Neuronal stem cell (in vitro differentiated cells): ENCODE results near the gene MGRN1.
"Not testable (repeated sequence)": the region's sequence is repeated elsewhere in the genome, so short reads cannot be mapped to it uniquely, and the experiment has no call there.

ENCODE experiments used
- DNase-seq: peaks from one replicate; pipeline ENCODE4 v3.0.0-alpha.2; 2013; ENCODE audit warnings: low spot score
- H2AFZ ChIP-seq: one replicate; pipeline ENCODE4 v1.6.1; 2013; ENCODE audit warnings: mild to moderate bottlenecking, low read length, inconsistent platforms
- H2AK5ac ChIP-seq: 2 replicates; pipeline ENCODE4 v1.6.1; 2013; ENCODE audit warnings: low read depth, mild to moderate bottlenecking, inconsistent platforms, low read length, moderate library complexity, mixed read lengths
- H2BK120ac ChIP-seq: 2 replicates; pipeline ENCODE4 v1.6.1; 2013; ENCODE audit warnings: low read depth, mild to moderate bottlenecking, inconsistent platforms, low read length, moderate library complexity, mixed read lengths
- H2BK12ac ChIP-seq: one replicate; pipeline ENCODE4 v1.6.1; 2013; ENCODE audit warnings: low read length, inconsistent platforms
- H2BK15ac ChIP-seq: 2 replicates; pipeline ENCODE4 v1.6.1; 2013; ENCODE audit warnings: mild to moderate bottlenecking, low read length, inconsistent platforms, mixed read lengths
- H2BK5ac ChIP-seq: one replicate; pipeline ENCODE4 v1.6.1; 2013; ENCODE audit warnings: inconsistent platforms, mild to moderate bottlenecking, low read length, moderate library complexity
- H3K14ac ChIP-seq: one replicate; pipeline ENCODE4 v1.6.1; 2013; ENCODE audit warnings: low read length, inconsistent platforms
- H3K18ac ChIP-seq: 2 replicates; pipeline ENCODE4 v1.6.1; 2013; ENCODE audit warnings: low read length, inconsistent platforms
- H3K23ac ChIP-seq: 2 replicates; pipeline ENCODE4 v1.6.1; 2013; ENCODE audit warnings: low read depth, mild to moderate bottlenecking, mixed read lengths, low read length, inconsistent platforms; ENCODE audit not compliant: poor library complexity
- H3K27ac ChIP-seq: replicated peaks from 3 replicates; pipeline ENCODE4 v1.5.1; 2013; ENCODE audit warnings: low read length, inconsistent platforms
- H3K27me3 ChIP-seq, 3 experiments: 2 replicates each; pipeline ENCODE4 v1.6.1; 2013; ENCODE audit warnings: low read length in 3 of 3, mild to moderate bottlenecking in 2 of 3, inconsistent platforms in 1 of 3, low read depth in 1 of 3, mixed read lengths in 1 of 3, moderate library complexity in 1 of 3; ENCODE audit not compliant: control insufficient read depth in 3 of 3, insufficient read depth in 3 of 3
- H3K36me3 ChIP-seq, 2 donors: replicated peaks in 1 of 2; 2 replicates each; pipeline ENCODE4 v1.6.1; 2013; ENCODE audit warnings: low read length in 2 of 2; ENCODE audit not compliant: control insufficient read depth in 2 of 2, insufficient read depth in 2 of 2
- H3K4ac ChIP-seq: 2 replicates; pipeline ENCODE4 v1.6.1; 2013; ENCODE audit warnings: inconsistent platforms, mild to moderate bottlenecking, low read length, moderate library complexity
- H3K4me1 ChIP-seq, 2 donors: 1 replicate in 1 of 2; 2 replicates in 1 of 2; pipeline ENCODE4 v1.6.1; 2013; ENCODE audit warnings: low read length in 2 of 2, low read depth in 1 of 2; ENCODE audit not compliant: control insufficient read depth in 2 of 2, insufficient read depth in 1 of 2
- H3K4me2 ChIP-seq: one replicate; pipeline ENCODE4 v1.6.1; 2013; ENCODE audit warnings: mild to moderate bottlenecking, low read length, inconsistent platforms; ENCODE audit not compliant: insufficient read depth, poor library complexity, severe bottlenecking
- H3K4me3 ChIP-seq, 2 donors: 2 replicates each; pipeline ENCODE4 v1.5.1; 2013; ENCODE audit warnings: low read length in 2 of 2, mild to moderate bottlenecking in 2 of 2, inconsistent platforms in 1 of 2, moderate library complexity in 1 of 2
- H3K79me1 ChIP-seq: one replicate; pipeline ENCODE4 v1.6.1; 2013; ENCODE audit warnings: low read depth, mild to moderate bottlenecking, inconsistent platforms, low read length, moderate library complexity
- H3K9ac ChIP-seq: one replicate; pipeline ENCODE4 v1.6.1; 2013; ENCODE audit warnings: mild to moderate bottlenecking, low read depth, low read length, inconsistent platforms; ENCODE audit not compliant: poor library complexity
- H3K9me3 ChIP-seq, 2 donors: replicated peaks in 1 of 2; 2 replicates each; pipeline versions ENCODE3 to v1.6.1; 2013; ENCODE audit warnings: low read length in 2 of 2, mild to moderate bottlenecking in 2 of 2, inconsistent platforms in 1 of 2, low read depth in 1 of 2, mixed read lengths in 1 of 2, moderate library complexity in 1 of 2; ENCODE audit not compliant: control insufficient read depth in 2 of 2, insufficient read depth in 1 of 2
- H4K8ac ChIP-seq: one replicate; pipeline ENCODE4 v1.6.1; 2013; ENCODE audit warnings: low read depth, mild to moderate bottlenecking, inconsistent platforms, low read length, moderate library complexity
- H4K91ac ChIP-seq: one replicate; pipeline ENCODE4 v1.6.1; 2013; ENCODE audit warnings: low read length, low read depth, mild to moderate bottlenecking, inconsistent platforms; ENCODE audit not compliant: poor library complexity
- WGBS, 2 donors: extraction: QIAGEN DNeasy Blood & Tissue Kit; methylation state at CpG; one replicate each; pipeline ENCODE4 v1.1.7; 2013; ENCODE audit warnings: missing lambda C conversion rate in 2 of 2, mixed read lengths in 1 of 2; ENCODE audit not compliant: insufficient read length in 2 of 2, insufficient replicate concordance in 1 of 2; ENCODE audit errors: extremely low coverage in 2 of 2; 5-methylcytosine and 5-hydroxymethylcytosine counted together

Gene MGRN1

GRCh38 chr16:4734730-4735535, 110.3 kb downstream of the MGRN1 start:
- Histone ChIP-seq H2BK120ac (no peak overlapping the region), H4K8ac (no peak overlapping the region), H3K79me1 (peaks cover 4% of the 10 kb centered on the region), H3K4ac (no peak overlapping the region), H3K36me3 (peaks cover 4 to 18% of the 10 kb centered on the region in 2 donors), H3K27ac (peak overlapping the region; percentile 63), H2AK5ac (no peak overlapping the region), H3K4me2 (peak overlapping the region; percentile 99), H2BK15ac (no peak overlapping the region), H3K9ac (peak overlapping the region; percentile 82), H3K14ac (no peak overlapping the region), H3K27me3 (no peaks in the 10 kb centered on the region), H3K4me3 (peak overlapping the region; percentile 94 to 99), H3K4me1 (peaks cover 0 to 3% of the 10 kb centered on the region in 2 donors), H2BK12ac (no peak overlapping the region), H2BK5ac (no peak overlapping the region), H3K18ac (peak overlapping the region; percentile 50), H3K9me3 (no peaks in the 10 kb centered on the region), H2AFZ (peak overlapping the region; percentile 95), H4K91ac (no peak overlapping the region), H3K23ac (peak overlapping the region; percentile 36)
- no CpG with 5 or more reads among the region's 38 CpGs for WGBS, 2 donors
- peak; percentile 85 for DNase-seq

GRCh38 chr16:4736546-4736945, 111.9 kb downstream of the MGRN1 start:
- Histone ChIP-seq H4K8ac (no peak overlapping the region), H2AFZ (peak overlapping the region; percentile 13), H3K18ac (no peak overlapping the region), H3K4me1 (peaks cover 0 to 3% of the 10 kb centered on the region in 2 donors), H3K27ac (no peak overlapping the region), H3K9ac (peak overlapping the region; percentile 2), H3K4me2 (no peak overlapping the region), H3K14ac (no peak overlapping the region), H2AK5ac (no peak overlapping the region), H2BK12ac (no peak overlapping the region), H2BK5ac (no peak overlapping the region), H3K79me1 (peaks cover 4% of the 10 kb centered on the region), H3K27me3 (no peaks in the 10 kb centered on the region), H3K36me3 (peaks cover 4 to 5% of the 10 kb centered on the region in 2 donors), H2BK15ac (no peak overlapping the region), H3K4ac (no peak overlapping the region), H2BK120ac (no peak overlapping the region), H4K91ac (no peak overlapping the region), H3K4me3 (no peak overlapping the region), H3K9me3 (no peaks in the 10 kb centered on the region), H3K23ac (no peak overlapping the region)
- WGBS, 2 donors: no CpG with 5 or more reads among the region's 4 CpGs
- DNase-seq: no peak

GRCh38 chr16:4737545-4737944, 112.9 kb downstream of the MGRN1 start:
- no peaks in the 10 kb centered on the region for H3K36me3 ChIP-seq
- WGBS, 2 donors: no CpG with 5 or more reads among the region's 15 CpGs
- H2BK120ac ChIP-seq: no peak overlapping the region
- H3K4me2 ChIP-seq: no peak overlapping the region
- H3K4ac ChIP-seq: no peak overlapping the region
- no peak overlapping the region for H3K27ac ChIP-seq
- no peak overlapping the region for H3K9ac ChIP-seq
- no peaks in the 10 kb centered on the region for H3K9me3 ChIP-seq
- H3K4me1 ChIP-seq: peaks cover 0 to 3% of the 10 kb centered on the region in 2 donors
- no peak overlapping the region for H3K23ac ChIP-seq
- peak overlapping the region in 1 of 2 donors; percentile 36 for H3K4me3 ChIP-seq
- no peaks in the 10 kb centered on the region for H3K79me1 ChIP-seq
- H2AK5ac ChIP-seq: peak overlapping the region; percentile 83
- H2AFZ ChIP-seq: no peak overlapping the region
- H4K8ac ChIP-seq: peak overlapping the region; percentile 23
- no peak for DNase-seq
- no peak overlapping the region for H2BK12ac ChIP-seq
- peak overlapping the region; percentile 55 for H2BK15ac ChIP-seq
- no peak overlapping the region for H3K18ac ChIP-seq
- H3K27me3 ChIP-seq: no peaks in the 10 kb centered on the region
- no peak overlapping the region for H3K14ac ChIP-seq
- no peak overlapping the region for H2BK5ac ChIP-seq
- H4K91ac ChIP-seq: no peak overlapping the region

- H3K4me3 ChIP-seq, H3K4me1 ChIP-seq, H3K27ac ChIP-seq, H2BK5ac ChIP-seq, H4K8ac ChIP-seq, H3K4ac ChIP-seq, H3K23ac ChIP-seq, H3K18ac ChIP-seq, DNase-seq, H2AK5ac ChIP-seq, H2BK120ac ChIP-seq, H3K9me3 ChIP-seq, H3K4me2 ChIP-seq, H2AFZ ChIP-seq, H2BK15ac ChIP-seq, H3K27me3 ChIP-seq, H4K91ac ChIP-seq, H3K36me3 ChIP-seq, H3K14ac ChIP-seq, H3K79me1 ChIP-seq: not testable (repeated sequence)
- WGBS, 2 donors: no CpG with 5 or more reads among the region's 5 CpGs
- Histone ChIP-seq H3K9ac (peak overlapping the region; percentile 24), H2BK12ac (peak overlapping the region; percentile 87)
Measured at GRCh38 chr16:4738370-4738769, 113.7 kb downstream of the MGRN1 start.
